ENCODE results near the gene SELENOO. TPM values are rescaled to one million over a fixed set of nuclear protein-coding genes. Genes with fewer than 3 reads are reported as not detected.
"Not testable (repeated sequence)": the region's sequence is repeated elsewhere in the genome, so short reads cannot be mapped to it uniquely, and the experiment has no call there.

SELENOO gene
- total and polyA plus RNA-seq, 2 donors from 2014 or later: 19.7 to 42.8 TPM

- FAIRE-seq (no peak), DNase-seq (peak in 1 of 5 donors; percentile 53)
- H3K27me3 ChIP-seq (ENCODE audit: control insufficient read depth, insufficient read depth, low read length): peaks cover 3% of the 10 kb centered on the region
- no peaks in the 10 kb centered on the region for H3K4me1 ChIP-seq (ENCODE audit: control insufficient read depth in 2 of 3, insufficient read depth in 2 of 3, low read depth in 1 of 3, low read length in 3 of 3)
- intact Hi-C loops (cut with DNase I): no loop called here
- H3K9ac ChIP-seq (ENCODE audit: low read length in 3 of 3): no peak overlapping the region
- no peaks in the 10 kb centered on the region for H3K36me3 ChIP-seq (ENCODE audit: control insufficient read depth in 2 of 3, insufficient read depth in 3 of 3, low read length in 3 of 3)
- no peak overlapping the region for H3K27ac ChIP-seq (ENCODE audit: low read depth in 2 of 2, low read length in 2 of 2)
- no peak overlapping the region for H3K4me3 ChIP-seq (ENCODE audit: low read length in 3 of 3)
- H3K9me3 ChIP-seq (ENCODE audit: control insufficient read depth in 2 of 3, insufficient read depth in 1 of 3, low read length in 3 of 3): no peaks in the 10 kb centered on the region
- no peak for TF ChIP-seq CTCF (IDR thresholded peaks at IDR 0.05; ENCODE audit: borderline replicate concordance, extremely low read depth, insufficient read depth)
Observed at GRCh38 chr22:50165436-50166123, 35.2 kb upstream of the SELENOO start.

GRCh38 chr22:50167689-50168489 lies 32.9 kb upstream of the SELENOO start:
- H3K27me3 ChIP-seq (ENCODE audit: control insufficient read depth, insufficient read depth, low read length): peaks cover 3% of the 10 kb centered on the region
- H3K36me3 ChIP-seq (ENCODE audit: control insufficient read depth in 2 of 3, insufficient read depth in 3 of 3, low read length in 3 of 3): no peaks in the 10 kb centered on the region
- FAIRE-seq (no peak), DNase-seq (peak in 1 of 5 donors; percentile 36)
- intact Hi-C loops (cut with DNase I): no loop called here
- peaks cover 0 to 4% (median 0%) of the 10 kb centered on the region in 3 donors for H3K4me1 ChIP-seq (ENCODE audit: control insufficient read depth in 2 of 3, insufficient read depth in 2 of 3, low read depth in 1 of 3, low read length in 3 of 3)
- no peak overlapping the region for H3K9ac ChIP-seq (ENCODE audit: low read length in 3 of 3)
- no peak overlapping the region for H3K27ac ChIP-seq (ENCODE audit: low read depth in 2 of 2, low read length in 2 of 2)
- no peak overlapping the region for H3K4me3 ChIP-seq (ENCODE audit: low read length in 3 of 3)
- no peak for TF ChIP-seq CTCF (IDR thresholded peaks at IDR 0.05; ENCODE audit: borderline replicate concordance, extremely low read depth, insufficient read depth)
- H3K9me3 ChIP-seq (ENCODE audit: control insufficient read depth in 2 of 3, insufficient read depth in 1 of 3, low read length in 3 of 3): no peaks in the 10 kb centered on the region

GRCh38 chr22:50168490-50169180 lies 32.2 kb upstream of the SELENOO start:
- DNase-seq; FAIRE-seq; H3K36me3 ChIP-seq (ENCODE audit: control insufficient read depth in 2 of 3, insufficient read depth in 3 of 3, low read length in 3 of 3); H3K27ac ChIP-seq (ENCODE audit: low read depth in 2 of 2, low read length in 2 of 2); H3K4me1 ChIP-seq (ENCODE audit: control insufficient read depth in 2 of 3, insufficient read depth in 2 of 3, low read depth in 1 of 3, low read length in 3 of 3); H3K9ac ChIP-seq (ENCODE audit: low read length in 3 of 3); H3K27me3 ChIP-seq (ENCODE audit: control insufficient read depth, insufficient read depth, low read length); H3K9me3 ChIP-seq (ENCODE audit: control insufficient read depth in 2 of 3, insufficient read depth in 1 of 3, low read length in 3 of 3); intact Hi-C loops (cut with DNase I); H3K4me3 ChIP-seq (ENCODE audit: low read length in 3 of 3): not testable (repeated sequence)
